GM21515 (cell line): ENCODE results near the gene FAM13A.
"Not testable (repeated sequence)": the region's sequence is repeated elsewhere in the genome, so short reads cannot be mapped to it uniquely, and the experiment has no call there.

Experiments used
- ATAC-seq: cut with Tn5 transposase; IDR thresholded peaks from one replicate; pipeline ENCODE4 v1.9.1; 2021; ENCODE audit not compliant: unreplicated experiment

The FAM13A gene

GRCh38 chr4:88964450-88964849 is 92.5 kb downstream of the FAM13A start:
- ATAC-seq, result no peak

- no peak for ATAC-seq
Observed at GRCh38 chr4:88963817-88964216, 93.2 kb downstream of the FAM13A start.

GRCh38 chr4:88962396-88962795 is 94.6 kb downstream of the FAM13A start:
- ATAC-seq, result no peak

- ATAC-seq, result no peak
Observed at GRCh38 chr4:88960576-88960975, 96.4 kb downstream of the FAM13A start.

GRCh38 chr4:88958080-88958479 is 98.9 kb downstream of the FAM13A start:
- no peak for ATAC-seq

- ATAC-seq, result no peak
Observed at GRCh38 chr4:88957570-88957969, 99.4 kb downstream of the FAM13A start.

- no peak for ATAC-seq
Observed at GRCh38 chr4:88955580-88956380, 101.2 kb downstream of the FAM13A start.

GRCh38 chr4:88953400-88953799 is 103.6 kb downstream of the FAM13A start:
- ATAC-seq, result no peak

GRCh38 chr4:88952081-88952480 is 104.9 kb downstream of the FAM13A start:
- ATAC-seq, result no peak

- no peak for ATAC-seq
Observed at GRCh38 chr4:88949605-88950004, 107.4 kb downstream of the FAM13A start.

GRCh38 chr4:88940506-88940905 is 116.5 kb downstream of the FAM13A start:
- ATAC-seq, result no peak

- no peak for ATAC-seq
Observed at GRCh38 chr4:88939697-88940096, 117.3 kb downstream of the FAM13A start.

GRCh38 chr4:88938138-88938537 is 118.8 kb downstream of the FAM13A start:
- ATAC-seq, result no peak

- no peak for ATAC-seq
Observed at GRCh38 chr4:88937081-88937480, 119.9 kb downstream of the FAM13A start.

- no peak for ATAC-seq
Observed at GRCh38 chr4:88933414-88934160, 123.4 kb downstream of the FAM13A start.

- ATAC-seq, result no peak
Observed at GRCh38 chr4:88928852-88929251, 128.1 kb downstream of the FAM13A start.

GRCh38 chr4:88927420-88927819 is 129.6 kb downstream of the FAM13A start:
- no peak for ATAC-seq

GRCh38 chr4:88919056-88919455 is 137.9 kb downstream of the FAM13A start:
- no peak for ATAC-seq

GRCh38 chr4:88913181-88913580 is 143.8 kb downstream of the FAM13A start:
- ATAC-seq, result not testable (repeated sequence)

GRCh38 chr4:88911246-88912212 is 145.5 kb downstream of the FAM13A start:
- ATAC-seq, result no peak

GRCh38 chr4:88910101-88910500 is 146.9 kb downstream of the FAM13A start:
- no peak for ATAC-seq
